Stimulated activated naive B cell treated with anti-CD40 and anti-IgM and Interleukin-4, amounts not matched to agents 10 μg/mL and 1 μg/mL and 100 μg/mL, for 72 hours (primary cell): ENCODE data around the gene ABCA12.

Experiments
- ATAC-seq, 2 donors: fragments of 150-1000 bp; cut with Tn5 transposase; replicated peaks; 2 replicates each; pipeline ENCODE4 v1.10.0; 2021; ENCODE audit warnings: moderate library complexity in 1 of 2
- DNase-seq: peaks from one replicate; pipeline ENCODE4 v3.0.0; 2021
- H3K27ac Mint-ChIP-seq: one replicate; pipeline ENCODE4 v1.8.0; 2022; ENCODE audit warnings: mild to moderate bottlenecking, mixed read lengths
- H3K27me3 Mint-ChIP-seq, 2 donors: one replicate each; pipeline ENCODE4 v1.8.0; 2022; ENCODE audit warnings: mixed read lengths in 2 of 2
- H3K36me3 Mint-ChIP-seq, 2 donors: one replicate each; pipeline ENCODE4 v1.8.0; 2022; ENCODE audit warnings: mixed read lengths in 2 of 2, mild to moderate bottlenecking in 1 of 2
- H3K4me1 Mint-ChIP-seq, 2 donors: one replicate each; pipeline ENCODE4 v1.8.0; 2022; ENCODE audit warnings: mixed read lengths in 2 of 2, mild to moderate bottlenecking in 1 of 2
- H3K4me3 Mint-ChIP-seq, 2 donors: one replicate each; pipeline ENCODE4 v1.8.0; 2022; ENCODE audit warnings: mild to moderate bottlenecking in 2 of 2, mixed read lengths in 2 of 2, moderate library complexity in 1 of 2
- H3K9me3 Mint-ChIP-seq, 2 donors: one replicate each; pipeline ENCODE4 v1.8.0; 2022; ENCODE audit warnings: mixed read lengths in 2 of 2, mild to moderate bottlenecking in 1 of 2

ABCA12 gene

GRCh38 chr2:215002500-215002899 lies 135.9 kb downstream of the ABCA12 start:
- DNase-seq (no peak), ATAC-seq (no peak)
- no peaks in the 10 kb centered on the region for H3K4me1 Mint-ChIP-seq
- H3K4me3 Mint-ChIP-seq: no peak overlapping the region
- H3K36me3 Mint-ChIP-seq: no peaks in the 10 kb centered on the region
- no peak overlapping the region for H3K27ac Mint-ChIP-seq
- no peaks in the 10 kb centered on the region for H3K9me3 Mint-ChIP-seq
- H3K27me3 Mint-ChIP-seq: peaks cover 0 to 3% of the 10 kb centered on the region in 2 donors

DNA sequence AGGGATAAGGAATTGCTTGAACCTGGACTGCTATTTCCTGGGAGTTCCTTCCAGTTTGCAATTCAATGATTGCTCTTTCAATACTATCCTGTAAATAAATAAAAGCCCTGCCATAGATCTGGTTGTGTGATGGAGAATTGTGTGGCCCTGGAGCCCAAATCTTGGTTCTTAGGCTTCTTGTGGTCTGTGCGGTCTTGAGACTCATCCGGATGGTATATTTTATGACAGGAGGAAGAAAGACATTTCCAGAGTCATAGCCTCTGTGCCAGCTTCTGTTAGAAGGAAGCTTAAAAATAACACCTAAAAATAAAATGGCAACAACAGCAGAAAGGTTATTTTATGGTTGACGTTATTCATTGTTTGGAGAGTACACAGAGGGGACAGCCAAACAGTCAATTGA lies 137.7 kb downstream of the ABCA12 start:
- Mint-ChIP-seq H3K4me3 (no peak overlapping the region), H3K36me3 (no peaks in the 10 kb centered on the region), H3K9me3 (no peaks in the 10 kb centered on the region)

DNA sequence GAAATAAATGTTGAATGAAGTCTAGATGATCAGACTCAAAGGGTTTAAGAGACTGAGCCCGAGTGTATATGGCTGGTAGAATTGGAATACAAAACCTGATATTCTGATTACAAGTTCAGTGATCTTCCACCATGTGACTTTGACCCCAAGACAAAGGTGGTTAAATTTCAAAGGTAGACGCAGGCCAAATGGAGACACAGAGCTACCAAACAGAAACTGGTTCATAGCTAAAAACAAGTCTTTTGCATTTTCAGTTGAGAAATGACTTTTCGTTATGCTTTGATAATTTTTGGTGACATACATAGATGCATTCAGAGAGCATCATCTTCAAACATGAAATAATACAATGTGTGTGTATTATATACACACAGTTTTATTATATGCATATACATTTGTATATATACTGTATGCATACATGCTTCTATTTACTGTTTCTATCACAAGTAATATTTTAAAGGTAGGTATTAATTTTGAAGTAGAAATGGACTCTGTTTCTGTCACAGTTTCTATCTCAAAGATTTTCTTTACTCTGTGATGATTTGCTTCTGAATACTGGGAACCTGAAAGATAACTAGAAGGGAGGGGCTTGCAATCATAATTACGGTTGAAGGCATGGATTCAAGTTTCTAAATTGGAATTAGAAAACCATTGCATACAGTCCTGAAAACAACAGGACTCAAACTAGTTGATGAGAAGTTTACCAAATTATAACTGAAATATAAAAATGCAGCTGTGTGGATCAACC lies 142.3 kb downstream of the ABCA12 start:
- Mint-ChIP-seq H3K4me3 (no peak overlapping the region), H3K27ac (no peak overlapping the region), H3K27me3 (peaks cover 0 to 3% of the 10 kb centered on the region in 2 donors), H3K9me3 (no peaks in the 10 kb centered on the region), H3K36me3 (no peaks in the 10 kb centered on the region), H3K4me1 (peaks cover 2 to 9% of the 10 kb centered on the region in 2 donors)
- ATAC-seq (peak; percentile 12 to 51), DNase-seq (no peak)

More for the DNA sequence above, 137.7 kb downstream of the ABCA12 start:
- Mint-ChIP-seq H3K4me1 (peaks cover 0 to under 1% of the 10 kb centered on the region in 2 donors), H3K27me3 (peaks cover 0 to 3% of the 10 kb centered on the region in 2 donors), H3K27ac (no peak overlapping the region)
- no peak for DNase-seq
- no peak for ATAC-seq

DNA sequence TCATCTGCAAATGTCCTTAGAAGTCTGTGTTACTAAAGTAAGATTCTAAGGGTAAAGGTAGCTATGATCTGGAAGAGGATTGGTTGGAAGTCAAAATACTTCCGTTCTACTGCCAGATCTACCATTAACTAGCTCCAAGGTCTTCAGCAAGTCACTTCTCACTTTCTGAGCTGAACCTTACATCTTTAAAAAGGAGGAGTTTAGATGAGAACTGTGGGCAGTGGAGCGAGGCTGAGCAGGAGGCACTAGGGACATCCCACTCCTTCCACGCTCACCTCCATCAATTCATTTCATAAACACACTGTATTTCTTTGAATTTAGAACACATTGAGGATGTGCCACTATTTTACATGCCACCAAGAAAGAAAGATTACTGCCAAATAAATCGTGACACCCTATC lies 143.0 kb downstream of the ABCA12 start:
- peaks cover 2 to 9% of the 10 kb centered on the region in 2 donors for H3K4me1 Mint-ChIP-seq
- H3K36me3 Mint-ChIP-seq: no peaks in the 10 kb centered on the region
- H3K4me3 Mint-ChIP-seq: no peak overlapping the region
- H3K27me3 Mint-ChIP-seq: no peaks in the 10 kb centered on the region
- DNase-seq (no peak), ATAC-seq (peak in 1 of 2 donors; percentile 38)
- H3K9me3 Mint-ChIP-seq: no peaks in the 10 kb centered on the region
- H3K27ac Mint-ChIP-seq: no peak overlapping the region

DNA sequence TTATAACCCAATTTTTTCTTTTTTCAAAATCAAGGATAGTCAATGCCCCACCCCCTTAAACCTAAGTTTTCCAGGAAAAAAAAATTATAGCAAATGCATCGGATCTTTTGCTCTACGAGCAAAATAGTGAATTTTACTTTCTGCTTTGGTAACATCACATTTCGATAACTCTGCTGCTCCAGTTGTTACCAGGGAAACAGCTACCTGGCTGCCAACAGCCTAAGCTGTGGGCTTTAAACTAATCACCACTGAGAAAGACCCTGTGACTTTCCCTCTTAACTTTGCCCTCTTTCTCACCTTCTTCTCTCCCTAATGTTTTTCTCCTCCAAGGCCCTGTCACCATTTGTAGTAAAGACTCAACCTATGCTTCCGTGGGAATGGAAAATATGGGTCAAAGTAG lies 145.5 kb downstream of the ABCA12 start:
- Mint-ChIP-seq H3K4me1 (peaks cover 2 to 9% of the 10 kb centered on the region in 2 donors), H3K9me3 (no peaks in the 10 kb centered on the region), H3K4me3 (no peak overlapping the region), H3K27me3 (no peaks in the 10 kb centered on the region), H3K27ac (no peak overlapping the region), H3K36me3 (no peaks in the 10 kb centered on the region)
- no peak for ATAC-seq
- DNase-seq: no peak

DNA sequence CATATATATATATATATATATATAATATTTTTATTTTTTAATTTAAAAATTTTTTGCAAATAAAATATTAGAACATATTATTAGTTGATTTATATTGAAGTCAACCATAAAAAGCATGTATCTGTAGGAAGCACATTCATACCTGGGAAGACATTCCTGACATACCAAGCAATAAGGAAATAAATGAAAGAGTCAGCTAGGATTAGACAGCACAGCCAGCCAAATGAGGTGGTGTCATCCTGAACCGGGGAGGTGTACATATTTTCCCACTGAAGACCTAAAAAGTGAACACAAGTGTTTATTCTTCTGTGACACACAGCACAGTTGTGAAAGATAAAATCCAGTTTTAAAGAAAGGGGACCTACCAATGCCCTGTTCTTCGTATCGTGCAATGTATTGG lies 149.2 kb downstream of the ABCA12 start:
- Mint-ChIP-seq H3K36me3 (no peaks in the 10 kb centered on the region), H3K27me3 (no peaks in the 10 kb centered on the region), H3K27ac (no peak overlapping the region), H3K9me3 (no peaks in the 10 kb centered on the region), H3K4me1 (peaks cover 2 to 4% of the 10 kb centered on the region in 2 donors), H3K4me3 (no peak overlapping the region)
- no peak for ATAC-seq
- no peak for DNase-seq

- no peak overlapping the region for H3K4me3 Mint-ChIP-seq
- H3K36me3 Mint-ChIP-seq: no peaks in the 10 kb centered on the region
- H3K9me3 Mint-ChIP-seq: no peaks in the 10 kb centered on the region
- ATAC-seq (no peak), DNase-seq (no peak)
- no peaks in the 10 kb centered on the region for H3K4me1 Mint-ChIP-seq
- no peak overlapping the region for H3K27ac Mint-ChIP-seq
- no peaks in the 10 kb centered on the region for H3K27me3 Mint-ChIP-seq
Measured at GRCh38 chr2:214987261-214987660, 151.2 kb downstream of the ABCA12 start.

GRCh38 chr2:214985619-214986018 lies 152.8 kb downstream of the ABCA12 start:
- Mint-ChIP-seq H3K4me3 (no peak overlapping the region), H3K4me1 (no peaks in the 10 kb centered on the region), H3K27ac (no peak overlapping the region), H3K36me3 (no peaks in the 10 kb centered on the region), H3K9me3 (no peaks in the 10 kb centered on the region), H3K27me3 (no peaks in the 10 kb centered on the region)
- DNase-seq: no peak
- no peak for ATAC-seq

- H3K36me3 Mint-ChIP-seq: peaks cover 0 to 4% of the 10 kb centered on the region in 2 donors
- H3K27me3 Mint-ChIP-seq: no peaks in the 10 kb centered on the region
- H3K4me3 Mint-ChIP-seq: no peak overlapping the region
- no peaks in the 10 kb centered on the region for H3K4me1 Mint-ChIP-seq
- no peak overlapping the region for H3K27ac Mint-ChIP-seq
- DNase-seq (no peak), ATAC-seq (no peak)
- peaks cover 5 to 7% of the 10 kb centered on the region in 2 donors for H3K9me3 Mint-ChIP-seq
Measured at GRCh38 chr2:214966420-214966819, 172.0 kb downstream of the ABCA12 start.

DNA sequence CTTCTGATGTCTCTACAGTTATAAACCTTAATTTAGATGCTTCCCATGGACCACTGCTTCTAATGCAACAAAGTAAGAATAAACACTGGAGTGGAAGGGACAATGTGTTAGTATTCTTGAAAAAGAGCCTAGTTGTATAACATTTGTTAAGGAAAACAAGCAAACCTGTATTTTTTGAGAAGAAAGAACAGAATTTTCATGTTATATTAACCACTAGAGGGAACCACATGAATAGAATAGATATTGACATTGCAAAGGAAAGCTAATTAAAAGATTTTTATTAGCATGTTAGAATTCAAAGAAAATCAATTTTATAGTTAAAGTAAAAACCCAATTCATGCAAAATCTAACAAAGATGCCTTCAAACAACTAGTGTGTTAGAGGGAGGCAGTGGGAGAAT lies 177.7 kb downstream of the ABCA12 start:
- Mint-ChIP-seq H3K4me1 (no peaks in the 10 kb centered on the region), H3K9me3 (peaks cover 5 to 7% of the 10 kb centered on the region in 2 donors), H3K36me3 (peaks cover 0 to 4% of the 10 kb centered on the region in 2 donors), H3K4me3 (no peak overlapping the region), H3K27me3 (no peaks in the 10 kb centered on the region), H3K27ac (no peak overlapping the region)
- no peak for DNase-seq
- ATAC-seq: no peak

GRCh38 chr2:214946949-214947348 lies 191.5 kb downstream of the ABCA12 start:
- Mint-ChIP-seq H3K4me3 (no peak overlapping the region), H3K9me3 (no peaks in the 10 kb centered on the region), H3K36me3 (no peaks in the 10 kb centered on the region), H3K27ac (no peak overlapping the region), H3K4me1 (no peaks in the 10 kb centered on the region), H3K27me3 (no peaks in the 10 kb centered on the region)
- no peak for DNase-seq
- no peak for ATAC-seq

DNA sequence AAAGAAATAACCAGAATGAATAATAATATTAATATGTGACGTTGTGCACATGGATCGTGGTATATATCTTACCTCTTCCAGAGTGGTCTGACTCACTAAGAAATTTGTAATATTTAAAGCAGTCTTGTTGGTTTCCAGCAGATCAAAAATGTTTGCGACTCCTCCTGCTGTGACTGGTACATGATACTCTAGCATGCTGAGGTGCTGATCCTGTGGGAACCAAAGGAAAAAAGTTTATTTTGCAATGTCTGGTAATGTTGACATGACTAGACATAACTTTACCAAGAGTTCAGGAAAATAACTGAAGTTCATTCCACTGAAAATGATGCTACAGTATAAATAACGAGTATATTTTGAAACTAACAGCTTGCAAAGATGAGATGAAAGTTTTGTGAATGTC lies 204.4 kb downstream of the ABCA12 start:
- H3K27me3 Mint-ChIP-seq: no peaks in the 10 kb centered on the region
- no peaks in the 10 kb centered on the region for H3K9me3 Mint-ChIP-seq
- DNase-seq: no peak
- no peaks in the 10 kb centered on the region for H3K4me1 Mint-ChIP-seq
- H3K36me3 Mint-ChIP-seq: no peaks in the 10 kb centered on the region
- no peak for ATAC-seq
- H3K4me3 Mint-ChIP-seq: no peak overlapping the region
- no peak overlapping the region for H3K27ac Mint-ChIP-seq

GRCh38 chr2:214904634-214905033 lies 233.8 kb downstream of the ABCA12 start:
- H3K9me3 Mint-ChIP-seq: no peaks in the 10 kb centered on the region
- no peak overlapping the region for H3K27ac Mint-ChIP-seq
- H3K4me1 Mint-ChIP-seq: no peaks in the 10 kb centered on the region
- no peak for ATAC-seq
- H3K4me3 Mint-ChIP-seq: no peak overlapping the region
- DNase-seq: no peak
- H3K27me3 Mint-ChIP-seq: no peaks in the 10 kb centered on the region
- H3K36me3 Mint-ChIP-seq: no peaks in the 10 kb centered on the region

DNA sequence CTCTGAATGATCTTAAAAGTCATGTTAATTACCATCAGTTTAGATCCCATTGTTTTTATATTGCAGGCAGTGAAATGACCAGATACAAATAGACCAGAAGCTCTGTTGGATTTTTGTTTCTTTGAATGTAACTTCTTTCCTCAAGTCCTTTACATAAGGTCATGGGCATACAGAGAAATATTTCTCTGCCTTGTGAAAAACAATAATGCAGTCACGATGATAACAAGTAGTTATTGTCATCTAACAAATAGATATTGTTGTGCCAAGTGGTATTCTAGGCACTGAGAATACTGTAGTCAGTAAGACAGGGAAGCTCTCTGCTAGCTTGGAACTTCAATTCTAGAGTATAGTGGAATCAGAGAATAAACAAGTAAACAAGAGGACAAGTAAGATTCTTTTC lies 234.2 kb downstream of the ABCA12 start:
- Mint-ChIP-seq H3K27me3 (no peaks in the 10 kb centered on the region), H3K27ac (no peak overlapping the region), H3K36me3 (no peaks in the 10 kb centered on the region), H3K4me3 (no peak overlapping the region), H3K4me1 (no peaks in the 10 kb centered on the region), H3K9me3 (no peaks in the 10 kb centered on the region)
- DNase-seq: no peak
- ATAC-seq: no peak

GRCh38 chr2:214902286-214902685 lies 236.1 kb downstream of the ABCA12 start:
- no peaks in the 10 kb centered on the region for H3K9me3 Mint-ChIP-seq
- no peaks in the 10 kb centered on the region for H3K36me3 Mint-ChIP-seq
- DNase-seq (no peak), ATAC-seq (no peak)
- H3K4me3 Mint-ChIP-seq: no peak overlapping the region
- no peak overlapping the region for H3K27ac Mint-ChIP-seq
- H3K4me1 Mint-ChIP-seq: no peaks in the 10 kb centered on the region
- H3K27me3 Mint-ChIP-seq: no peaks in the 10 kb centered on the region
